HG03066 (cell line): ENCODE results near the gene SYTL3.

Experiments used
- ATAC-seq: cut with Tn5 transposase; IDR thresholded peaks from one replicate; pipeline ENCODE4 v1.9.1; 2021; ENCODE audit warnings: low read depth; ENCODE audit not compliant: unreplicated experiment

SYTL3 gene

GRCh38 chr6:158808442-158808833 lies 158.6 kb downstream of the SYTL3 start:
- ATAC-seq, result no peak

- peak; percentile 73 for ATAC-seq
These were observed 159.3 kb downstream of the SYTL3 start for GRCh38 chr6:158808941-158809678.

- ATAC-seq, result no peak
These were observed 160.6 kb downstream of the SYTL3 start for GRCh38 chr6:158810155-158811095.

GRCh38 chr6:158812611-158813010 lies 162.8 kb downstream of the SYTL3 start:
- no peak for ATAC-seq

GRCh38 chr6:158813032-158813431 lies 163.2 kb downstream of the SYTL3 start:
- ATAC-seq, result no peak
